Measurements from ENCODE around the gene DAD1. TPM values are rescaled to one million over a fixed set of nuclear protein-coding genes. Genes with fewer than 3 reads are reported as not detected.

The DAD1 gene
- total and polyA plus RNA-seq, 2 of the 8 experiments (the other 6 are each of a cell fraction or from before 2014, with no cell fraction given) = 131 to 440 TPM

GRCh38 chr14:22532345-22533056, 56.5 kb downstream of the DAD1 start:
- no peak overlapping the region for H3K27ac ChIP-seq (ENCODE audit: low read depth, low read length)
- no peak overlapping the region for H3K56ac ChIP-seq (replicated peaks; ENCODE audit: insufficient read length, low read depth, low read length)
- H3K18ac ChIP-seq (ENCODE audit: extremely low read depth, low read length) = no peak overlapping the region
- no peak overlapping the region for H2BK120ac ChIP-seq (replicated peaks; ENCODE audit: low read depth, low read length)
- H2BK5ac ChIP-seq (ENCODE audit: low read depth, low read length) = no peak overlapping the region
- TF ChIP-seq CBX5 (IDR thresholded peaks at IDR 0.05; ENCODE audit: low read depth, low read length) = no peak
- no peak for TF ChIP-seq KDM4A (IDR thresholded peaks at IDR 0.05; ENCODE audit: low read depth, low read length, severe bottlenecking)
- TF ChIP-seq KDM5A (IDR thresholded peaks at IDR 0.05; ENCODE audit: low read length) = no peak
- no peak for TF ChIP-seq SP4 (IDR thresholded peaks at IDR 0.05; ENCODE audit: low read length)
- TF ChIP-seq NANOG (IDR thresholded peaks at IDR 0.05; ENCODE audit: insufficient read depth, low read depth, low read length, poor library complexity, severe bottlenecking) = no peak
- H2BK20ac ChIP-seq (ENCODE audit: low read length) = no peak overlapping the region
- no peak overlapping the region for H3K4me2 ChIP-seq (ENCODE audit: insufficient read depth in 1 of 2, low read depth in 2 of 2, low read length in 2 of 2)
- no peak overlapping the region for H2BK15ac ChIP-seq (ENCODE audit: low read length)
- H4K91ac ChIP-seq (replicated peaks; ENCODE audit: insufficient read length, low read length) = no peak overlapping the region
- H4K20me1 ChIP-seq (replicated peaks in 1 of 2; ENCODE audit: control insufficient read depth in 1 of 2, insufficient read depth in 2 of 2, low read length in 2 of 2) = no peaks in the 10 kb centered on the region
- FAIRE-seq (no peak), DNase-seq (ENCODE audit: low read depth in 1 of 2, low spot score in 2 of 2) (no peak)
- WGBS, 2 experiments (ENCODE audit: extremely low coverage in 1 of 2, insufficient coverage in 1 of 2, insufficient read length in 1 of 2, insufficient replicate concordance in 2 of 2, low coverage in 1 of 2, low lambda C conversion rate in 2 of 2, missing lambda C conversion rate in 1 of 2) = 91% methylated on average over 3 of the region's 3 CpGs; no CpG with 5 or more reads in 1 of the 2 experiments
- H3K9ac ChIP-seq (replicated peaks in 1 of 4; ENCODE audit: extremely low read depth in 1 of 4, low read depth in 3 of 4, low read length in 3 of 4) = no peak overlapping the region
- H3K4me1 ChIP-seq (replicated peaks in 1 of 4; ENCODE audit: control insufficient read depth in 3 of 4, insufficient read depth in 4 of 4, low read length in 3 of 4) = no peaks in the 10 kb centered on the region
- ChIA-PET CTCF (ENCODE audit: partially characterized antibody) (interaction anchor here (0.8 to 2.6 kb wide), 7 partner anchors 10 to 120 kb away, joined by 3 to 11 read pairs (median 4); no protein-coding TSS in a partner anchor), POLR2A (ENCODE audit: partially characterized antibody) (no interaction called here)
- H3K27me3 ChIP-seq (replicated peaks in 1 of 4; ENCODE audit: control insufficient read depth in 3 of 4, extremely low read depth in 1 of 4, insufficient read depth in 3 of 4, low read length in 3 of 4) = no peaks in the 10 kb centered on the region
- H3K14ac ChIP-seq (ENCODE audit: insufficient read length) = no peak overlapping the region
- H2AK5ac ChIP-seq (ENCODE audit: low read depth, low read length) = no peak overlapping the region
- H2BK12ac ChIP-seq (ENCODE audit: low read depth, low read length) = no peak overlapping the region
- no peak overlapping the region for H3K4me3 ChIP-seq (ENCODE audit: extremely low read depth in 1 of 4, insufficient read depth in 2 of 4, low read depth in 3 of 4, low read length in 4 of 4)
- no peaks in the 10 kb centered on the region for H3K79me1 ChIP-seq (ENCODE audit: low read depth, low read length)
- no peak overlapping the region for H4K8ac ChIP-seq (ENCODE audit: extremely low read depth, insufficient read depth, low read length)
- H3K23ac ChIP-seq (ENCODE audit: insufficient read length) = no peak overlapping the region
- no peak overlapping the region for H4K5ac ChIP-seq (ENCODE audit: insufficient read length, low read depth, low read length)
- no peaks in the 10 kb centered on the region for H3K23me2 ChIP-seq (ENCODE audit: low read depth, low read length)
- H2AFZ ChIP-seq (ENCODE audit: low read length) = no peak overlapping the region
- no peaks in the 10 kb centered on the region for H3K36me3 ChIP-seq (ENCODE audit: control insufficient read depth in 2 of 4, insufficient read depth in 4 of 4, low read length in 3 of 4)
- no peaks in the 10 kb centered on the region for H3K79me2 ChIP-seq (ENCODE audit: control insufficient read depth in 1 of 2, insufficient read depth in 2 of 2, low read length in 2 of 2)
- no peaks in the 10 kb centered on the region; a peak in 1 of 4 replicates for H3K9me3 ChIP-seq (ENCODE audit: insufficient read depth in 2 of 2, low read depth in 1 of 2, low read length in 1 of 2)
- no peak overlapping the region for H3K4ac ChIP-seq (replicated peaks; ENCODE audit: insufficient read length, low read depth, low read length)
